HG03097 (cell line): ENCODE measurements around the gene TCERG1L.

Experiments used
- ATAC-seq: cut with Tn5 transposase; IDR thresholded peaks from one replicate; pipeline ENCODE4 v1.9.1; 2021; ENCODE audit not compliant: unreplicated experiment, low FRiP score

Gene TCERG1L

GRCh38 chr10:131174651-131175540 lies 136.6 kb downstream of the TCERG1L start:
- ATAC-seq = no peak

GRCh38 chr10:131174211-131174565 lies 137.3 kb downstream of the TCERG1L start:
- ATAC-seq = no peak

GRCh38 chr10:131173484-131174210 lies 137.9 kb downstream of the TCERG1L start:
- no peak for ATAC-seq

- no peak for ATAC-seq
Measured at GRCh38 chr10:131172433-131172832, 139.1 kb downstream of the TCERG1L start.

GRCh38 chr10:131169146-131169545 lies 142.4 kb downstream of the TCERG1L start:
- no peak for ATAC-seq

GRCh38 chr10:131168238-131168875 lies 143.2 kb downstream of the TCERG1L start:
- no peak for ATAC-seq

- ATAC-seq = no peak
Measured at GRCh38 chr10:131167036-131167860, 144.3 kb downstream of the TCERG1L start.

- ATAC-seq = no peak
Measured at GRCh38 chr10:131166486-131166885, 145.0 kb downstream of the TCERG1L start.

- ATAC-seq = no peak
Measured at GRCh38 chr10:131165092-131165491, 146.4 kb downstream of the TCERG1L start.

GRCh38 chr10:131162866-131163843 lies 148.4 kb downstream of the TCERG1L start:
- no peak for ATAC-seq

- ATAC-seq = no peak
Measured at GRCh38 chr10:131162211-131162610, 149.3 kb downstream of the TCERG1L start.

- ATAC-seq = no peak
Measured at GRCh38 chr10:131161087-131161486, 150.4 kb downstream of the TCERG1L start.

- no peak for ATAC-seq
Measured at GRCh38 chr10:131160219-131160875, 151.2 kb downstream of the TCERG1L start.

GRCh38 chr10:131159771-131160170 lies 151.8 kb downstream of the TCERG1L start:
- ATAC-seq = no peak

- no peak for ATAC-seq
Measured at GRCh38 chr10:131158695-131159094, 152.8 kb downstream of the TCERG1L start.

- ATAC-seq = no peak
Measured at GRCh38 chr10:131157899-131158298, 153.6 kb downstream of the TCERG1L start.

GRCh38 chr10:131155876-131156230 lies 155.7 kb downstream of the TCERG1L start:
- ATAC-seq = no peak

GRCh38 chr10:131155218-131155875 lies 156.2 kb downstream of the TCERG1L start:
- ATAC-seq = no peak
